Inflammatory macrophage treated with lipopolysaccharide for 1 hour (primary cell): ENCODE results near the gene ACADL.
"Not testable (repeated sequence)": the region's sequence is repeated elsewhere in the genome, so short reads cannot be mapped to it uniquely, and the experiment has no call there.

Experiments
- DNase-seq, 2 donors: peaks; one replicate each; pipeline ENCODE4 v3.0.0-alpha.2; 2020 to 2022

Gene ACADL

GRCh38 chr2:210199854-210200253 lies 25.4 kb downstream of the ACADL start:
- no peak for DNase-seq

- DNase-seq: peak; percentile 11 to 56
Observed at GRCh38 chr2:210199186-210199765, 26.0 kb downstream of the ACADL start.

GRCh38 chr2:210198326-210198725 lies 26.9 kb downstream of the ACADL start:
- DNase-seq: no peak

- no peak for DNase-seq
Observed at GRCh38 chr2:210197720-210198119, 27.5 kb downstream of the ACADL start.

- DNase-seq: peak; percentile 22 to 71
Observed at GRCh38 chr2:210195101-210195852, 30.0 kb downstream of the ACADL start.

- no peak for DNase-seq
Observed at GRCh38 chr2:210190345-210190744, 34.9 kb downstream of the ACADL start.

GRCh38 chr2:210189452-210190138 lies 35.7 kb downstream of the ACADL start:
- peak in 1 of 2 donors; percentile 18 for DNase-seq

GRCh38 chr2:210188755-210189154 lies 36.5 kb downstream of the ACADL start:
- no peak for DNase-seq

- DNase-seq: no peak
Observed at GRCh38 chr2:210188190-210188589, 37.1 kb downstream of the ACADL start.

- not testable (repeated sequence) for DNase-seq
Observed at GRCh38 chr2:210183936-210184335, 41.3 kb downstream of the ACADL start.

GRCh38 chr2:210181606-210182088 lies 43.6 kb downstream of the ACADL start:
- DNase-seq: not testable (repeated sequence)

GRCh38 chr2:210181033-210181605 lies 44.1 kb downstream of the ACADL start:
- not testable (repeated sequence) for DNase-seq

GRCh38 chr2:210180477-210180876 lies 44.8 kb downstream of the ACADL start:
- DNase-seq: no peak

- no peak for DNase-seq
Observed at GRCh38 chr2:210179351-210179990, 45.8 kb downstream of the ACADL start.

GRCh38 chr2:210177769-210178168 lies 47.5 kb downstream of the ACADL start:
- DNase-seq: no peak

GRCh38 chr2:210177115-210177514 lies 48.1 kb downstream of the ACADL start:
- DNase-seq: not testable (repeated sequence)

- no peak for DNase-seq
Observed at GRCh38 chr2:210174086-210174485, 51.2 kb downstream of the ACADL start.

GRCh38 chr2:210172219-210172575 lies 53.0 kb downstream of the ACADL start:
- no peak for DNase-seq

- DNase-seq: peak; percentile 93 to 97
Observed at GRCh38 chr2:210171309-210172218, 53.7 kb downstream of the ACADL start, which contains the start of gene KANSL1L. Gene KANSL1L, minus strand, starts transcription at chr2:210171409. Its CDS starts 16,827 bp downstream, at chr2:210154582.

- peak; percentile 95 to 98 for DNase-seq
Observed at GRCh38 chr2:210170446-210171303, 54.6 kb downstream of the ACADL start.

GRCh38 chr2:210170196-210170445 lies 55.1 kb downstream of the ACADL start:
- DNase-seq: no peak
